T-helper 1 cell treated with Interleukin-12 subunit alpha and Interleukin-12 subunit beta and Interleukin-4 antibody, amounts not matched to agents 30 ng/mL and 1 ng/mL, for 36 hours (primary cell): Measurements from ENCODE around the gene KRTAP9-1. TPM values are rescaled to one million over a fixed set of nuclear protein-coding genes. Genes with fewer than 3 reads are reported as not detected.
"Not testable (repeated sequence)": the region's sequence is repeated elsewhere in the genome, so short reads cannot be mapped to it uniquely, and the experiment has no call there.

Experiments used
- intact Hi-C: fragments of 100-400 bp; cut with micrococcal nuclease; formaldehyde crosslinking; loops from one replicate; pipeline ENCODE4 v1.15.1; 2024
- total RNA-seq: library from RNA; stranded (reverse); gene quantifications from 2 replicates; pipeline ENCODE4 v1.2.3, GENCODE V29; 2022

The KRTAP9-1 gene
- total RNA-seq, 1 donor from 2014 or later: not detected

DNA sequence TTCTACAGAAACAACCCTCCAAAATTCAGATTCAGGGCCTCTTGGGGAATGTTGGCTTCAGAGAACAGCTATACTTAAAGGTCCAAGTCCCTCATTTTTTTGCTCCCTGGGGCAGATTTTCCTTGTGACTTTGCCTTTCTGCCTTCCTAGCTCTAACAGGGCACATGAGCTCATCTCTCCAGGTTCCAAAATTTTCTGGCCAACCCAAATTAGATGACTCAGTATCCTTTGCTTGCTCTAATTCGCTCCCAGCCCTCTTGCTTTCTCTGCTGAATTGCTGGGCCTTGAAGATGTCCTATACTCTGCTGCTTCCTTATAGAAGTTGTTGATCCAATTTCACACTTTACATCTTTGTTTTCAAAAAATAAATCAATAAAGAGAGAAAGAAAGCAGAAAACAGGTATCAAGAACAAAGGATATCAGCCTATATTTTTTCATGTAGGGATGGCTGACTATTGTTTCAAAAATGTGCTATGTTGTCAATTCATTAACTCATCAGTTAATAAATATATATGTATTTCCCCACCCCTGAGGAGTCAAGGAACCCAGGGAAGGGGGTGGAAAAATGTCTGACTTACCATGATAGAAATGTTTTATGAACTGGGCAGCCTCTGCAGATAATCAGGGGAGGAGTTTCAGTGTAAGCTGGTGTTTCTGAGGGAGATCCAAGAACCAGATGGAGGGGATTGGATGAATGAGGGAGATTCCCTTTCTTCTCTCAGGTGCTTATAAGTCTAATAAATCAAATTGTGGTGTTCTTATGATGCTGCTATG lies 10.7 kb upstream of the KRTAP9-1 start:
- intact Hi-C loops: no loop called here

DNA sequence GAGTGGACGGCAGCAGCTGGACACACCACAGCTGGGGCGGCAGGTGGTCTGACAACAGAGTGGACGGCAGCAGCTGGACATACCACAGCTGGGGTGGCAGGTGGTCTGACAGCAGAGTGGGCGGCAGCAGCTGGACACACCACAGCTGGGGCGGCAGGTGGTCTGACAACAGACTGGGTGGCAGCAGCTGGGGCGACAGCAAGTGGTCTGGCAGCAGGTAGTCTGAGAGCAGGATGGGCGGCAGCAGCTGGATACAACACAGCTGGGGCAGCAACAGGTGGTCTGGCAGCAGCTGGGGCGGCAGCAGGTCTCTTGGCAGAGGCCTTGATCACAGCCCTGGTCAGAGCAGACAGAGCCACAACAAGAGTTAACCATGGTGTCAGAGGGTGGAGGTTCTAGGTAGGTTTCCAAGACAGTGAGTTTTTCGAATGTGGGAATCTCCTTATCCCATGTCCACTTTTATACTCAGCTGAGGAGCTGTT lies 5.2 kb upstream of the KRTAP9-1 start, which contains the start of gene KRTAP4-1:
Gene KRTAP4-1 (minus strand): TSS at position 432 of the 482 bp plus-strand sequence. CDS start 57 bp downstream, at position 375.
- intact Hi-C loops: no loop called here

DNA sequence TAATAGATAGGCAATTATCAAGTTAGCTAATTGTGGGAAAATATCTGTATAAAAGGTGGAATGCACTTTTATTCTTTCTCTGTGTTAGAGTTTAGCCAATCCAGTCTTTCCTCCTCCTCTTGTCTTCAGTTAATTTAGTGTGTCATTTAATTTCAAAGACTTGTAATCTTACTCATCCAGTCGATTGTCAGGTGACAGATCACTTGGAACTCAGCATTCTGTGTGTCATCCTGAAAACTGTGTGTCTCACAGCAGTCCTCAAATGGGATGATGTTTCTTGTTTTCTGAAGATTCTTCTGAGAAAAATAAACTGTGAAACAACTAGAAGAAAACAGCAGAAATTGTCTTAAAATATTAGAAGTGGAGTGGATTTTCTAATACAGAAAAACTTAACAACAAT lies 4.7 kb upstream of the KRTAP9-1 start:
- intact Hi-C loops: no loop called here

DNA sequence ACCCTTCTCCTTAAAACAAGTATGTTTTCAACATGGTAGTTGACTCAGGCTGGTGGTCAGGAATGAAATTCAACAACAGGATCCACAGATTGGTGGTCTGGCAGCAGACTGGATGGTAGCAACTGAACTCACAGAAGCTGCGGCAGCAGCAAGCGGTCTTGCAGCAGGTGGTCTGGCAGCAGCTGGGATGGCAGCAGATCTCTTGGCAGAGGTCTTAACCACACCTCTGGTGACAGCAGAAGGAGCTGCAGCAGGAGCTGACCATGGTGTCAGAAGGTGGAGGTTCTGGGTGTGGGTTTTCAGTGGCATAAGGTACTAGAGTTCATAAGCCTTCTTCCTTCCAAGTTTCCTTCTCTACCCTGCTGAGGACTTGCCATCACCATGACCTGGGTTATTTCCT lies 2.8 kb upstream of the KRTAP9-1 start:
- intact Hi-C loops: no loop called here

DNA sequence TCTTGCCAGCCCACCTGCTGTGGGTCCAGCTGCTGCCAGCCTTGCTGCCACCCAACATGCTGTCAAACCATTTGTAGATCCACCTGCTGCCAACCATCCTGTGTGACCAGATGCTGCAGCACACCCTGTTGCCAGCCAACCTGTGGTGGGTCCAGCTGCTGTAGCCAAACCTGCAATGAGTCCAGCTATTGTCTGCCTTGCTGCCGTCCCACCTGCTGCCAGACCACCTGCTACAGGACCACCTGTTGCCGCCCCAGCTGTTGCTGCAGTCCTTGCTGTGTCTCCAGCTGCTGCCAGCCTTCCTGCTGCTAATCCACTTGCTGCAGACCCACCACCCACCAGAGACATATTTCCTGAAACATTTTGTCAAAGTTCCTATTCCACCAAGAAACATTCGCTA lies 641 bp downstream of the KRTAP9-1 start:
- intact Hi-C loops: no loop called here

DNA sequence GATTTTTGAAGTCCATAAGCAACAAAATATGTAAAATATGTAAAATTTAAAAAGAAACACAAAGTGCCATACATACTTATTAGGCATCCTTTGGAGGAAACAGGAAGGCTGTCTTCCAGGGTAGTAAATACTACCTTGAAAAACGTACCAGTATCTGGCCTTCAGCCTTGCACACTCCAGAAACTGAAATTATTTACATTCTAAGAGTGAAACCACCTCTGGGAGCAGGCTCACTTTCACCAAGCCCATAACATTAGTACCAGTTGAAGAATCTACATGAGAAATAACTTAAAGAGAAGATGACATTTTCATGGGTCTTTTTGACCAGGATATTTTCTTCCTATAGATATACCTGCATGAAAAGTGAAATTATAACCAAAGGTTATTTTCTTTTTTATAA lies 6.4 kb downstream of the KRTAP9-1 start:
- intact Hi-C loops: no loop called here

DNA sequence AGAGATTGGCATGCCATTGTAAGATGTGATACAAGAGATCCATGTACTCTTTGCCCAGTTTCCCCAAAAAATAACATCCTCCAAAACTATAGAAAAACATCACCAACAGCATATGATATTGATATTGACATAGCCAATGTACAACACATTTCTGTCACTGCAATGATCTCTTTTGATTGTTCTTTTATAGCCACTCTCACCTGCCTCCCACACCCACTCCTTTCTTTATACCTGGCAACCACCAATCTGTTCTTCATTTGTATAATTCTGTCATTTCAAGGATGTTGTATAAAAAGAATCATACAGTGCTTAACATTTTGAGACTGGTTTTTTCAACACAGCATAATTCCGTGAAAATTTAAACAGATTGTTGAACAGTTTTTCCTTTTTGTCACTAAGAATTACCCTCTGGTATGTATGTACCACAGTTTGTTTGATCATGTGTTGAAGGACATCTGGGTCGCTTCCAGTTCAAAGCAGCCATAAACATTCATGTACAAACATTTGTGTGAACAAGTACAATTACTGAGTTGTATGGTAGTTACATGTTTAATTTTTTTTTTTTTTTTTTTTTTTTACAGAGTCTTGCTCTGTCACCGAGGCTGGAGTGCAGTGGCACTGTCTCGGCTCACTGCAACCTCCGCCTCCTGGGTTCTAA lies 9.9 kb downstream of the KRTAP9-1 start:
- intact Hi-C loops: no loop called here

DNA sequence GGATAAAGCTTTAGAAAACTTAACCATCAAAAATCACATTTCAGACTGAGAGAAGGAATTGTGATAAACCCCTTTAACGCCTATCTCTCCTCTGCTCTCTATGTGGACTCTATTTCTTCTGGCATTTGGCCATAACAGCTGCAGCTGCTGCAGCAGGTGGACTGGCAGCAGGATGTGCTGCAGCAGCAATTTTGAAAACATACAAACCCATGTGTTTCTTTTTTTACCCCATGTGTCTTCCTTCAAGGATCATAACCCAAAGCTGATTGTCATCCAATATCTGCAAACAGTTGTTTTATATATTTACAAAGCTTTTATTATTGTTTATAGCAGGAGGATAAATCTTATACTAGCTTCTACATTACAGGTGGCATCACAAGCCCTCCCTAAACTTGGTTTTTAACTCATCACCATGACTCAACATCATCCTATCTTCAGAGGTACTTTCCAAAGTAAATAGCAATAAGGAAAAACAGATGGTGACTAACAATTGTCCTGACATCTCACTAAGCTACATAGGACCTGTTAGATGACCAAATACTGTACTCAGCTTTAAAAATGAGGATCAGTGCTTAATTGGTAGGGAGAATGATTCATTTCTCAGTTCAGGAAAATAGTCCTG lies 22.3 kb downstream of the KRTAP9-1 start:
- intact Hi-C loops: no loop called here

DNA sequence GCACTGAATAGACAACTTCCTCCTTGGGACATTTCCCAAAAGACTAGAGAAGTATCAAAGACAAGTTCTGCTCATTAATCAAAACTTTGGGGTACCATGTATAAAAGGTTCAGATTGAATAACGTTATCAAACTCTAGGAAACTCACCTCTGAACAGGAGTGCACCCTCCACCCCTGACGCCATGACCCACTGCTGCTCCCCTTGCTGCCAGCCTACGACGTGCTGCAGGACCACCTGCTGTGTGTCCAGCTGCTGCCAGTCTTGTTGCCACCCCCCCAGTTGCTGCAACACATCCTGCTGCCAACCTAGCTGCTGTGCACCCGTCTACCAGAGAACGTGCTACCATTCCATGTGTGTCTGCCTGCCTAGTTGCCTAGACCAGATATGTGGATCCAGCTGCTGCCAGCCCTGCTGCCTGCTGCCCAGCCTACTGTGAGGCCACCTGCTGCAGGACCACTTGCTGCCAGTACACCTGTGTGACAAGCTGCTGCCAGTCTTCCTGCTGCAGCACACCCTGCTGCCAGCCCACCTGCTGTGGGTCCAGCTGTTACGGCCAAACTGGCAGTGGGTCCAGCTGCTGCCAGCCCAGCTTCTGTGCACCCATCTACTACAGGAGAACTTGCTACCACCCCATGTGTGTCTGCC lies 23.0 kb downstream of the KRTAP9-1 start:
- intact Hi-C loops: no loop called here

DNA sequence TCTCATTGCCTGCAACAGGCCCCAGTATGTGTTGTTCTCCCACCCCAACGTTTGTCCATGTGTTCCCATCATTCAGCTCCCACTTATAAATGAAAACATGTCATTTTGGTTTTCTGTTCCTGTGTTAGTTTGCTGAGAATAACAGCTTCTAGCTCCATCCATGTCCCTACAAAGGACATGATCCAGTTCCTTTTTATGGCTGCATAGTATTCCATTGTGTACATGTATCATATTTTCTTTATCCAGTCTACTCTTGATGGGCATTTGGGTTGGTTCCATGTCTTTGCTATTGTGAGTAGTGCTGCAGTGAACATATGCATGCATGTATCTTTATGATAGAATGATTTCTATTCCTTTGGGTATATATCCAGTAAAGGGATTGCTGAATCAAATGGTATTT lies 26.0 kb downstream of the KRTAP9-1 start:
- intact Hi-C loops: no loop called here

DNA sequence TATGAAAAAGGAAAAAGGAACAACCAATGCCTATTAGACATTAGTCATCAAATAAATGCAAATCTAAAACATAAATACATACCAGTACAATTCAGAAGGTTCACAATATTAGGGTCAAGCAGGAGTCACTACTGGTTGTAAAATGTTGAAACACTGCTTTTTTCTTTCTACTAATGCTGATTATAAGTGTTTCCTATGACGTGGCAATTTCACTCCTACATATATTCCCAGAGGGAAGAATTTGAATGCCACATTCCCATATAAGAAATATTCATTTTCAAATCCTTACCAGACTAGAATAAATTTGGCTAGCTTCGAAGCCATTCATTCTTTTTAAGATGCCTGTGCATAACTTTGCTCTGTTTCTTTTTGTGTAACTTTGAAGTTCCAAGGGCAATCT lies 34.1 kb downstream of the KRTAP9-1 start:
- intact Hi-C loops: no loop called here

DNA sequence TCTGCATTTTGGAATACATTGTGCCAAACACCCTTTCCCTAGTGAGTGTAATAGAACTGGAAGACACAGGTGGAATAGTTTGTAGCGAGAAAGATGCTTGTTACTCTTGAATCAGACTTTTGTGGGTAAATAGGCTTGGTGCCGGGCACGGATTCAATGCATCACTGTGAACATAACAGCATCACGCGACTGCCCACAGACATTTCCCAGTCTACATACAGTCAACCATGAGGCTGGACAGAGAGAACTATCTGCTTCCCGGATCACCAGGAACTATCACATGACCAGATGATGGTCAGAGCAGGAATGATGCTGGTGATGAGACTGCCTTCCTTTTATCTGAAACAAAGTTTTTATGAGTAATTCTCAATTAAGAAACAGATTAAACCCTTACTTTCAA lies 36.4 kb downstream of the KRTAP9-1 start:
- intact Hi-C loops: no loop called here

DNA sequence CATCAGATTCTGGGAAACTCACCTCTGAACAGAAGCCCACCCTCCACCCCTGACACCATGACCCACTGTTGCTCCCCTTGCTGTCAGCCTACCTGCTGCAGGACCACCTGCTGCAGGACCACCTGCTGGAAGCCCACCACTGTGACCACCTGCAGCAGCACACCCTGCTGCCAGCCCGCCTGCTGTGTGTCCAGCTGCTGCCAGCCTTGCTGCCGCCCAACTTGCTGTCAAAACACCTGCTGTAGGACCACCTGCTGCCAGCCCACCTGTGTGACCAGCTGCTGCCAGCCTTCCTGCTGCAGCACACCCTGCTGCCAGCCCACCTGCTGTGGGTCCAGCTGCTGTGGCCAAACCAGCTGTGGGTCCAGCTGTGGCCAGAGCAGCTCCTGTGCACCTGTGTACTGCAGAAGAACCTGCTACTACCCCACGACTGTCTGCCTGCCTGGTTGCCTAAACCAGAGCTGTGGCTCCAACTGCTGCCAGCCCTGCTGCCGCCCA lies 37.0 kb downstream of the KRTAP9-1 start, which contains the start of gene KRTAP9-2:
Gene KRTAP9-2 (plus strand): TSS at position 51 of the 498 bp plus-strand sequence. CDS start 7 bp downstream, at position 58.
- intact Hi-C loops: not testable (repeated sequence)

DNA sequence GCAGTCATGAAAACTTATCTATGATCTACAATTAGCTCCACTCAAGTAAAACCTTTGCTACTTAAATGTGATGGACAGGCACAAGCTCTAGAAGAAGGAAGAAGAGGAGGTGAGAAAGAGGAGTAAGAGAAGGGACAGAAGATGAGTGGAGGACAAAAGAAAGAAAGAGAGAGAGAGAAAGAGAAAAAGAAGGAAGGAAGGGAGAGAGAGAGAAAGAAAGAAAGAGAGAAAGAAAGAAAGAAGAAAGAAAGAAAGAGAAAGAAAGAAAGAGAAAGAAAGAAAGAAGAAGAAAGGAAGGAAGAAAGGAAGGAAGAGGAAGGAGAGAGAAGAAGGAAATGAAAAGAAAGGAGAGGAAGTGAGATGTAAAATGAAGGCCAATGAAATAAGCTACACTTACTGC lies 40.4 kb downstream of the KRTAP9-1 start:
- intact Hi-C loops: no loop called here

DNA sequence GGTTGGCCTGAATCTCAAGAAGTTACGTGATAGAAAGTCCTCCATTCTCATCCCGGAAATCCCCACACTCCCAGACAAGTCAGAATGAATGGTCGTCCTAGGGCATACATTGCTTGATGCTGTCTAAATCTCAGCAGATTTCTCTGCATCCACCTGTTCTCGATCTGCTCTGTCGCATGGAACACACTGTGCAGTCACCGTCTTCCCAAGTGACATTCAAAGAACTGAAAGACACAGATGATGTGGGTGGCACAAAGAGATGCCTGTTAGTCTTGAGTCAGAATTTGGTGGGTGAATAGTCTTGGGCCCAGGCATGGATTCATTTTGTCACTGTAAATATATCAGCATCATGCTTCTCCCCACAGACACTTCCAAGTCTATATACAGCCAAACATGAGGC lies 42.0 kb downstream of the KRTAP9-1 start:
- intact Hi-C loops: no loop called here

DNA sequence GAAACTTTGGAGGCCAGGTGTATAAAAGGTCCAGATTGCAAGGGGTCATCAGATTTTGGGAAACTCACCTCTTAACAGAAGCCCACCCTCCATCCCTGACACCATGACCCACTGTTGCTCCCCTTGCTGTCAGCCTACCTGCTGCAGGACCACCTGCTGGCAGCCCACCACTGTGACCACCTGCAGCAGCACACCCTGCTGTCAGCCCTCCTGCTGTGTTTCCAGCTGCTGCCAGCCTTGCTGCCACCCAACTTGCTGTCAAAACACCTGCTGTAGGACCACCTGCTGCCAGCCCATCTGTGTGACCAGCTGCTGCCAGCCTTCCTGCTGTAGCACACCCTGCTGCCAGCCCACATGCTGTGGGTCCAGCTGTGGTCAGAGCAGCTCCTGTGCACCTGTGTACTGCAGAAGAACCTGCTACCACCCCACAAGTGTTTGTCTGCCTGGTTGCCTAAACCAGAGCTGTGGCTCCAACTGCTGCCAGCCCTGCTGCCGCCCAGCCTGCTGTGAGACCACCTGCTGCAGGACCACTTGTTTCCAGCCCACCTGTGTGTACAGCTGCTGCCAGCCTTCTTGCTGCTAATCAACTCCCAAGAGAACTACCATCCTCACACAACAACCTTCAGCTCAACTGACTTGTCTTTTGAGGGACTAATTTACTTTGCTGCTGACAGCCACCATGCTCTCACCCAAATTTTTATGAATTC lies 42.9 kb downstream of the KRTAP9-1 start, which contains the start of gene KRTAP9-3:
Gene KRTAP9-3 (plus strand): TSS at position 51 of the 707 bp plus-strand sequence. CDS start 53 bp downstream, at position 104.
- intact Hi-C loops: not testable (repeated sequence)

DNA sequence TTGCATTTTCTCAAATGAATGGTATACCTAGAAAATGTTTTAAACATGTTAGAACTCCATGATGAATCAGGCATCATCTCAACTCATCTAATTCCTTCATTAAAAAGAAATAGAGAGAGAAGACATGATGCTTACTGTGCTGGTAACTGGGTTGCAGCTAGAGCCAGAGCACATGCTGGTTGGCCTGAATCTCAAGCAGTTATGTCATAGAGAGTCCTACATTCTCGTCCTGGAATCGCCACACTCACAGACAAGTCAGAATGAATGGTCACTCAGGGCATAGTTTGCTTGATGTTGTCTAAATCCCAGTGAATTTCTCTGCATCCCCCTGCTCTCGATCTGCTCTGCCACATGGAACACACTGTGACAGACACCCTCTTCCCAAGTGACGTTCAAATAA lies 47.4 kb downstream of the KRTAP9-1 start:
- intact Hi-C loops: loop anchor here (1.0 kb wide), 1 partner anchor 13 kb away; no protein-coding TSS in a partner anchor

DNA sequence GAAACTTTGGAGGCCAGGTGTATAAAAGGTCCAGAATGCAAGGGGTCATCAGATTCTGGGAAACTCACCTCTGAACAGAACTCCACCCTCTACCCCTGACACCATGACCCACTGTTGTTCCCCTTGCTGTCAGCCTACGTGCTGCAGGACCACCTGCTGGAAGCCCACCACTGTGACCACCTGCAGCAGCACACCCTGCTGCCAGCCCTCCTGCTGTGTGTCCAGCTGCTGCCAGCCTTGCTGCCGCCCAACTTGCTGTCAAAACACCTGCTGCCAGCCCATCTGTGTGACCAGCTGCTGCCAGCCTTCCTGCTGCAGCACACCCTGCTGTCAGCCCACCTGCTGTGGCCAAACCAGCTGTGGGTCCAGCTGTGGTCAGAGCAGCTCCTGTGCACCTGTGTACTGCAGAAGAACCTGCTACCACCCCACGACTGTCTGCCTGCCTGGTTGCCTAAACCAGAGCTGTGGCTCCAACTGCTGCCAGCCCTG lies 48.3 kb downstream of the KRTAP9-1 start, which contains the start of gene KRTAP9-8:
Gene KRTAP9-8 (plus strand): TSS at position 51 of the 489 bp plus-strand sequence. CDS start 53 bp downstream, at position 104.
- intact Hi-C loops: loop anchor here (1.0 kb wide), 1 partner anchor 12 kb away; no protein-coding TSS in a partner anchor
